ENCODE results near the gene SHROOM2.
"Not testable (repeated sequence)": the region's sequence is repeated elsewhere in the genome, so short reads cannot be mapped to it uniquely, and the experiment has no call there.

SHROOM2 gene, protein sequence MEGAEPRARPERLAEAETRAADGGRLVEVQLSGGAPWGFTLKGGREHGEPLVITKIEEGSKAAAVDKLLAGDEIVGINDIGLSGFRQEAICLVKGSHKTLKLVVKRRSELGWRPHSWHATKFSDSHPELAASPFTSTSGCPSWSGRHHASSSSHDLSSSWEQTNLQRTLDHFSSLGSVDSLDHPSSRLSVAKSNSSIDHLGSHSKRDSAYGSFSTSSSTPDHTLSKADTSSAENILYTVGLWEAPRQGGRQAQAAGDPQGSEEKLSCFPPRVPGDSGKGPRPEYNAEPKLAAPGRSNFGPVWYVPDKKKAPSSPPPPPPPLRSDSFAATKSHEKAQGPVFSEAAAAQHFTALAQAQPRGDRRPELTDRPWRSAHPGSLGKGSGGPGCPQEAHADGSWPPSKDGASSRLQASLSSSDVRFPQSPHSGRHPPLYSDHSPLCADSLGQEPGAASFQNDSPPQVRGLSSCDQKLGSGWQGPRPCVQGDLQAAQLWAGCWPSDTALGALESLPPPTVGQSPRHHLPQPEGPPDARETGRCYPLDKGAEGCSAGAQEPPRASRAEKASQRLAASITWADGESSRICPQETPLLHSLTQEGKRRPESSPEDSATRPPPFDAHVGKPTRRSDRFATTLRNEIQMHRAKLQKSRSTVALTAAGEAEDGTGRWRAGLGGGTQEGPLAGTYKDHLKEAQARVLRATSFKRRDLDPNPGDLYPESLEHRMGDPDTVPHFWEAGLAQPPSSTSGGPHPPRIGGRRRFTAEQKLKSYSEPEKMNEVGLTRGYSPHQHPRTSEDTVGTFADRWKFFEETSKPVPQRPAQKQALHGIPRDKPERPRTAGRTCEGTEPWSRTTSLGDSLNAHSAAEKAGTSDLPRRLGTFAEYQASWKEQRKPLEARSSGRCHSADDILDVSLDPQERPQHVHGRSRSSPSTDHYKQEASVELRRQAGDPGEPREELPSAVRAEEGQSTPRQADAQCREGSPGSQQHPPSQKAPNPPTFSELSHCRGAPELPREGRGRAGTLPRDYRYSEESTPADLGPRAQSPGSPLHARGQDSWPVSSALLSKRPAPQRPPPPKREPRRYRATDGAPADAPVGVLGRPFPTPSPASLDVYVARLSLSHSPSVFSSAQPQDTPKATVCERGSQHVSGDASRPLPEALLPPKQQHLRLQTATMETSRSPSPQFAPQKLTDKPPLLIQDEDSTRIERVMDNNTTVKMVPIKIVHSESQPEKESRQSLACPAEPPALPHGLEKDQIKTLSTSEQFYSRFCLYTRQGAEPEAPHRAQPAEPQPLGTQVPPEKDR (N-terminal part only)

DNA sequence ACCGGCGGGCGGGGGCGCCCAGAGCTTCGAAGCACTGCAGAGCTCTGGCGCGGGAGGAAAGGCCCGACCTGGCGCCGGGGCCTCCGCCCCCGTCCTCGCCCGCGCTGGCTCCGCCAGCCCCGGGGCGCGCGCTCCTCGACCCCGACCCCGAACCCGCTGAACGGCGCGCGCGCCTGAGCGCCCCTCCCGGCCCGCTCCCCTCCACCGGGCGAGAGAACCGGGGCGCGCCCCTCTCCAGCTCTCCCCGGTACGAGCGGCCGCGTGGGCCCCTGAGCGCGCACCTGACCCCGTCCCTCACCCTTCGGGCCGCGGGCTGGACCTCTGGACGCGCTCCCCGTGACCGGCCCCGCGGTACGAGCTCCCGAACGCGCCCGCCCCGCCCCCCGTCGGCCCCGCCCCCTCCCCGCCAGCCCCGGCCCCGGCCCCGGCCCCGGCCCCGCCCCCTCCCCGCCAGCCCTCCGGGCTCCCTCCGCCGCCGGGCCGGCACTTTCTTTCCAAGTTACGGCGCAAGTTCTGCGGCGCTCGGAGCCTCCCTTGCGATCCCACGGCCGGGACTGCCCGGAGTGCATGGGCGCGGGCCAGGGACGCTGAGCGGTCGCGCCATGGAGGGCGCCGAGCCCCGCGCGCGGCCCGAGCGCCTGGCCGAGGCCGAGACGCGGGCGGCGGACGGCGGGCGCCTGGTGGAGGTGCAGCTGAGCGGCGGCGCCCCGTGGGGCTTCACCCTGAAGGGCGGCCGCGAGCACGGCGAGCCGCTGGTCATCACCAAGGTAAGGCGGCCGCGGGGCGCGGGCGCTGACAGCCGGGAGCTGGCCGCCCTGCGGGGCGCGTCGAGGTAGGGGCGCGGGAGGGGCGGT, at the start of gene SHROOM2:
Gene SHROOM2, plus strand, starts transcription at position 486 of the 854 bp plus-strand sequence. Its CDS starts 117 bp downstream, at position 603.
- in situ Hi-C loops (cut with MboI; ENCODE audit: low pct_unique_long_range_greater_than_20kb, low sequenced_read_pairs): no loop called here
- DNase-seq: no peak

DNA sequence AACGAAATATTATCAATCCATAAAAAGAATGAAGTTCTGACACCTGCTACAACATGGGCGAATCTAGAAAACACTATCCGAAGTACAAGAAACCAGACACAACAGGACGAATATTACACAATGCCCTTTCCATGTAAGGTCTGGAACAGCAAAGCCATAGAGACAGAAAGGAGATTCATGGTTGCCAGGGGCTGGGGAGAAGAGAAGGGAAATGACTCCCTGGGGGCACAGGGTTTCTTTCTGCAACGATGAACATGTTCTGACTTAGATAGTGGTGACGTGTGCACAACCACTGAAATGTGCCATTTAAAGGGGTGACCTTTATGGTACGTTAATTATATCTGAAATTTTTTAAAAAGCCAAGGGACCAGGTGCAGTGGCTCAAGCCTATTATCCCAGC, 48.9 kb upstream of the SHROOM2 start:
- no peak for DNase-seq
- in situ Hi-C loops (cut with MboI; ENCODE audit: low pct_unique_long_range_greater_than_20kb, low sequenced_read_pairs): no loop called here

DNA sequence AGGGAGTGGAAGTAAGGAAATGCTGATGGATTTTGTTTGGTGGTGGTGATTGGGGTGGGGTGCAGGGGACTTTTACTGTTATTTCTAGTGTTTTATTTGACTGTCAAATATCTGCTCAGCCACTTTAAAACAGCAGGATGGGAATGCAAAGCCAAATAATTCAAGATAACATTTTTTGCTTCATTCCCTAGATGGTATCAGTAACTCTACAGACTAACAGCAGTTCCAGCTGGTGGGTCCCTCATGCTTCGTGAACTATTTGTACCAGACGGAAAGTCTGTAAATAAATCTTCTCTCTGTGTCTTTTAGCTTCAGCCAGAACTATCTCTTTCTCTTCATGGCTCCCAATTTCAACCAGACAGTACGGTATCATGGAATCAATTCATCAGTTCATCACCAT, 48.1 kb upstream of the SHROOM2 start:
- DNase-seq: no peak
- in situ Hi-C loops (cut with MboI; ENCODE audit: low pct_unique_long_range_greater_than_20kb, low sequenced_read_pairs): no loop called here

DNA sequence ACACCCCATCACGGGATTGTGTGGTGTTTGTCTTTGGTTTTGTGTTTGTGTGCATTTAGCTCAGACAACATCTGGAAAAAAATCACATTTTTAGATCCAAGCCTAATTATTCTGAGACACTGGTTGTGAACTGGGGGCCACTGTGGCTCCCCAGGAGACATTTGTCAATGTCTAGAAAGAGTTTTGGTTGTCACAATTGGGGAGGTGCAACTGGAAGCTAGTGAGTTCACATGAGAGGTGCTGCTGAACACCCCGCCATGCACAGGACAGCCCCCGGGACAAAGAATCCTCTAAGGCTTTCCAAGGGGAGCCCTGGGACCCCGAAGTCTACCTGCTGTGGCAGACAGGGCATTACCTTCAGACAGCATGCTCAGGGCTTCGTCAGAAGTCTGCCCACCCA, 47.1 kb upstream of the SHROOM2 start:
- DNase-seq: no peak
- in situ Hi-C loops (cut with MboI; ENCODE audit: low pct_unique_long_range_greater_than_20kb, low sequenced_read_pairs): no loop called here

DNA sequence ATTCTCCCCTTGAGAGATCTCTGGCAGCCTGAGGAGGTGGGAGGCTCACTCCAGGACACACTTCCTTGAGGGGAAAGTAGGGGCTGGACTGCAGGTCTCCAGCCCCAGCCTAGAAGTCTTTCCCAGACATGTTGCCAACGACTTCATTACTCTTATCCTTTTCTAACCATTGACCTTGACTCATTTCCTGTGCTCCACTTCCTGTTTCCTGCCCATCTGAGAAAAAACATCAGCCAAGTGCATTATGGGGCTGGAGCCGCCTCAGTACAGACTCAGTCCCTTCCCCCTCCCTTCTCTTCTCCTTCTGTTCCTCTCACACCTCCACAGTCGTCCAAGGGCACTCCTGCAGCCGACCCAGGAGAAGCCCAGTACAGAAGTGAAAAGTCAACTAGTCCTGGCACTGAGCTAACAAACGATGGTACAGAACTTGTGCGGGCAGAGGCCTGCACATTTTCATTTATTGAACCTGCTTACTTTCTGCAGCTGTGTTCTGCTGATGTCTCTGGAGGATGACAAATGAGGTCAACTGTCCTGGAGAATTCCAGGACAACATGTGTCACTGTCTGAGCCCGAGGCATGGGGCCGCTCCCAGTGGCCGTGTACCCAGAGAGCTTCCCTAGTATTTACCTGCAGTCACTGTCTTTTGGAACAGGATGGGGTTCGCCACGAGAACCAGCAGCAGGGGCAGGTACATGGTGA, 40.7 kb upstream of the SHROOM2 start:
- DNase-seq: peak; percentile 90
- in situ Hi-C loops (cut with MboI; ENCODE audit: low pct_unique_long_range_greater_than_20kb, low sequenced_read_pairs): no loop called here

DNA sequence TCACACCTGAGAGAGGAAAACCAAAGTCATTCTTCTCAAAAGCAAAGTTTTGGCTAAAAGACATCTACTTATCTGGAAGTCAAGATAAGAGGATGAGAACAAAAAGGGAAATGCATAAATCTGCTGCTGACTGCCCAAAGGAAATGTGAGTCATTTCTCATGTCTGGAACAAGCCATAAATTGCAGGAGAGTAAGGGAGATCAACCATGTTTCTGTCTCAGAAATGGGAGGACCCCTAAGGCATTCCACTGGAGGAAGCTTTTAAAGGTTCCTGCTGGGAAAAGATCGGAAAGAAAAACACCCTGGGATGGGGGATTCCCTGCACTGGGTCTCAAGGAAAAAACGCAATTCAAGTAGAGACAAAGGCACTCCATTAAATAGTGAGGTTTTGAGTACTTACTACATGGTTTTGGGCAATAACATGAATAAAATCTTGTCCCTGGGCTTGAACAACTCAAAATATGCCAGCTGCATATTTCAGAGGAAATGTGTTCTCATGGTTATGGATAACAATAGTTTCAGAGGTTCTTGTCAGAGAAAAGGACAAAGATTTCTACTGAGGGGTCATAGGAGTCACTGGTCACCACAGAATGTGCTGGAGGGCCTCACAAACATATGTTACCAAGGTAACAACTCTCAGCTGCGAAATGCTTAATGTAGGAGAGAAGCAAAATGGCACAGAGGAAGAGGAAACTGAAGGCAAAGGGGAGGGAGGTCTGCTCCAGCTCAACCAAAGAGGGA, 39.9 kb upstream of the SHROOM2 start:
- in situ Hi-C loops (cut with MboI; ENCODE audit: low pct_unique_long_range_greater_than_20kb, low sequenced_read_pairs): no loop called here

DNA sequence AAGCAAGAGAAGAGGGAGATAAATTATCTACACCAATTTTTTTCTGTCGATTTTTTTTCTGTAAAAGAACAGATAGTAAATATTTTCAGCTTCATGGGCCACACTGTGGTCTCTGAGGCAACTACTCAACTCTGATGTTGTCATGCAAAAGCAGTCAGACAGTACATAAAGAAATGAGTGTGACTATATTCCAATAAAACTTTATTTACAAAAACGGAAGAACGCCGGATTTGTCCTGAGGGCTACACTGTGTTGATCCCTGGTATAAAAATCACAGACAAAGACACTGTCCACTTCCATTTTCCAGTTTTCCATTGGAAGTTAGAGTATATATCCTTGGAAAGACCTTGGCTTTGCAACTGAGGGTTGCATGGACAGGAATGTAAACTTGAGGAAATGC, 38.6 kb upstream of the SHROOM2 start:
- DNase-seq: no peak
- in situ Hi-C loops (cut with MboI; ENCODE audit: low pct_unique_long_range_greater_than_20kb, low sequenced_read_pairs): no loop called here

More for the DNA sequence above, 39.9 kb upstream of the SHROOM2 start:
- peak; percentile 81 for DNase-seq

DNA sequence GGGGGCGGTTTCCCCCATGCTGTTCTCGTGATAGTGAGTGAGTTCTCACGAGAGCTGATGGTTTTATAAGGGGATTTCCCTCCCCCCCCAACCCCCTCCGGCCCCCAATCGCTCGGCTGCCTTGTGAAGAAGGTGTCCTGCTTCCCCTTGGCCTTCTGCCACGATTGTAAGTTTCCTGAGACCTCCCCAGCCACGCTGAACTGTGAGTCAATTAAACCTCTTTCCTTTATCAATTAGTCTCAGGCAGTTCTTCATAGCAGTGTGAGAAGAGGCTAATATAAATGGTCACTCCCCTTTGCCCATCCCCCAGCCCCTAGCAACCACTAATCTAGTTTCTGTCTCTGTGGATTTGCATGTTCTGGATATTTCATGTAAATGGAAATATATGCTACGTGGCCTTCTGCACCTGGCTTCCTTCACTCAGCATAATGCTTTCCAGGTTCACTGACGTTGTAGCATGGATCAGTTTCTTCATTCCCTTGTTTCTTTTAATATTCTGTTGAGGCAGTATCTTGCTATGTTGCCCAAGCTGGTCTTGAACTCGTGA, 37.0 kb upstream of the SHROOM2 start:
- DNase-seq: no peak
- in situ Hi-C loops (cut with MboI; ENCODE audit: low pct_unique_long_range_greater_than_20kb, low sequenced_read_pairs): no loop called here

DNA sequence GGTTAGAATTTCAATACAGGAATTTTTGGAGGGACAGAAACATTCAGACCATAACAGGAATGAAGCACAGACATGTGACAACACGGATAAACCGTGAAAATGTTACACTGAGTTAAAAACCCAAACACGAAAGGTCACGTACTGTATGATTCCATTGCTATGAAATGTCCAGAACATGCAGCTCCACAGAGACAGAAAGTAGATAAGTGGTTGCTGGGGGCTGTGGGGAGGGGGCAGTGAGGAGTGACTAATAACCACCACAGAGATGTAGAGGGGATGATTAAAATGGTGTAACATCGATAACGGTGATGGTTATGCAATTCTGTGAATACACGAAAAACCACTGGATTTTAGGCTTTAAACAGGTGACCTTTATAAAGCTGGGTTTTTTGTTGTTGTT, 28.9 kb upstream of the SHROOM2 start:
- no peak for DNase-seq
- in situ Hi-C loops (cut with MboI; ENCODE audit: low pct_unique_long_range_greater_than_20kb, low sequenced_read_pairs): no loop called here

DNA sequence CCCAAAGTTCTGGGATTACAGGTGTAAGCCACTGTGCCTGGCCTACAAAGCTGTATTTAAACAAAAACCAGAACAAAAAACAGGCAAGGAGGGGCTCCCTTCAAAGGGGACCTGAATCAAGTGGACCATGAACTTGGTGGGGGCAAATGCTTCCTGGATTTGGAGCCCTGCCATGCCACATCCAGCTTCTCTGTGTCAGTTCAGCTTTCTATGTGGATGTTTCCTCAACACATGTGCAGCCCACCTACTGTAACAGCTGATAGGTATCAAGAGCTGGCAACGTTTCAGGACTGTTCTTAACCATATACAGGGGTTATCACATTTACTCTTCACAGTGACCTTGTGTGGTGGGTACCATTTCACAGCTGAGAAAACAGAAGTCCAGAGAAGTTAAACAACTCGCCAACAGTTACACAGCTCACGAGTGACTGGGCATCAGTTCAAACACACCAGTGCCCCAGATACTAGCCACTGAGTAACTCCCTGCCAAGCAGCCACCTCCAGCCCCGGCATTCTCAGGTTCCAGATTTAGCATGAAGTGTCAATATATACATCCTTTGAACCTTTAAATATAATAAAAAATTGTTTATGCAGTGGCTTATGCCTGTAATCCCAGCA, 28.1 kb upstream of the SHROOM2 start:
- DNase-seq: no peak
- in situ Hi-C loops (cut with MboI; ENCODE audit: low pct_unique_long_range_greater_than_20kb, low sequenced_read_pairs): no loop called here

DNA sequence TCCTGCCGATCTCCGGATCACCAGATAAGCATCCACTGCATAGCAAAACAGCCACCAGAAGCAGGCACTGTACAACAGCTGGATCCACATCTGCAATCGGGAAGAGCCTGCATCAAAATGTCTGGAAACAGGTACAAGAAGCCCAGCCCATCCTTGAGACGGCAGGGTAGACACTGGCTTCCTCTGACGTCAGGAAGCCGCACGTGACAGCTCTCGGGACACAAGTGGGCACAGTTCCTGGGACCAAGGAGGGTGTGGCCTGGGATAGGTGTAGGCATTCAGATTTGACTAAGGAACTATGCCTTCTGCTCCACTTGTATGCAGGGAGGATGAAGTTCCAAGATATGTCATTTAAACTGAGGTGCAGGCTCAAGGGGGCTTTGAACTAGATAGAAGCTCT, 26.9 kb upstream of the SHROOM2 start:
- in situ Hi-C loops (cut with MboI; ENCODE audit: low pct_unique_long_range_greater_than_20kb, low sequenced_read_pairs): no loop called here

DNA sequence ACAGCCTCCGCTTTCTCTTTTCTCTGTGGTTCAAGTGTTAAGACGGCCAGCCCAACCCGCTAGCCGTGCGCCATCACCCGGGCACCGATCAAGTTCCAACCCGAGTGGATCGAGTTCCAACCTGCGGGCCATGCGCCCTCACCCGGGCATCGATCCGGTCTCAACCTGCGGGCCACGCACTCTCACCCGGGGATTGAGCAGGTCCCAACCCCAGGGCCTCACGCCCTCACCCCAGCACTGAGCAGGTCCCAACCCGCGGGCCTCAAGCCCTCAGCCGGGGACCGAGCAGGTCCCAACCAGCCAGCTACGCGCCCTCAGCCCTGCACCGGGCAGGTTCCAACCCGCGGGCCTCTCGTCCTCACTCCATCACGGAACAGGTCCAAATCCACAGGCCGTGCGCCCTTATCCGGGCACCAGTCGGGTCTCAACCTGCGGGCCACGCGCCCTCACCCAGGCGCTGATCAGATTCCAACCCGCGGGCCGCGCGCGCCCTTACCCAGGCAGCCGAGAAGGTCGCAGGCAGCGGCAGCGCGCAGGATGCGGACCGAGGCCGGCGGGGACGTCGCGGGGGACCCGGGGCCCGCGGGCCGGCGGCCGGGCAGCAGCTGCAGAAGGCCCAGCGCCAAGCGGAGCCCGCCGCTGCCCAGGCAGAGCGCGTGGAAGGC, 21.0 kb upstream of the SHROOM2 start:
- no peak for DNase-seq
- in situ Hi-C loops (cut with MboI; ENCODE audit: low pct_unique_long_range_greater_than_20kb, low sequenced_read_pairs): no loop called here

More for the DNA sequence above, 26.9 kb upstream of the SHROOM2 start:
- no peak for DNase-seq

DNA sequence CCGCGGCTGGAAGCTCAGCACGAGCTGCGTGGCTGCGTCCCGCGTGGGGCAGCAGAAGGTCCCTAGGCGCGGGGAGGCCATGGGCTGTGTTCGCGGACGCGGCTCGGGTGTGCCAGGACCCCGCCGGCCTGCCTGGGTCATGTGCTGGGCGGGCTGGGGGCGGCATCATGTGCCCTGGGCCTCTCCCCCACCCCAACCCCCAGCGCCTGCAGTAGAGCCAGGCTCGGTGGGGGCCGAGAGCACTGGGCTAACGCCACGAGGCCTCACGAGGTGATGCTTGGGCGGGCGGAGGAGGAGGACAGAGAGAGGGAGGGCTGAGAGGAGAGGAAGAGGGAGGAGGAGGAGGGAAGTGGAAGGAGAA, 20.5 kb upstream of the SHROOM2 start, which contains the start of gene GPR143:
Gene GPR143, minus strand, starts transcription at position 111 of the 361 bp plus-strand sequence. Its CDS starts 30 bp downstream, at position 81.
- DNase-seq: no peak
- in situ Hi-C loops (cut with MboI; ENCODE audit: low pct_unique_long_range_greater_than_20kb, low sequenced_read_pairs): no loop called here

DNA sequence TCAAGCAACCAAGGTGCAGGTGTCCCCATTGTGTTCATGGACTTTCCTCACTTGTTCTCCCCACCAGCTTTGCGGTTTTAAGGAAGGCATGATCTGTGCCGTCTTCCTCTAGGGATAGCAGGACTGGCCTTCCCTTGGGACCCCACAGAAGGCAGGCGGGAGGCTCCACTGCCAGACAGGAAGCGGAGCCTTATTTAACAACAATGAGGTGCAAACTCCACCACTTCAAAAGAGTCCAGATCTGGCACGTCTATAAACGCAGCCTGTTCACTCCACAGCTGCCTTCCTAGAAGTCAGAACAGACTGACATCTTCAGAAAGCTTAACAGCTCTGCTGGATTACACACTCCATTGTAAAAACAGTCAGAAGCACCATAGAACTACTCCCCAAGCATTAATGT, 18.9 kb upstream of the SHROOM2 start:
- no peak for DNase-seq
- in situ Hi-C loops (cut with MboI; ENCODE audit: low pct_unique_long_range_greater_than_20kb, low sequenced_read_pairs): no loop called here

DNA sequence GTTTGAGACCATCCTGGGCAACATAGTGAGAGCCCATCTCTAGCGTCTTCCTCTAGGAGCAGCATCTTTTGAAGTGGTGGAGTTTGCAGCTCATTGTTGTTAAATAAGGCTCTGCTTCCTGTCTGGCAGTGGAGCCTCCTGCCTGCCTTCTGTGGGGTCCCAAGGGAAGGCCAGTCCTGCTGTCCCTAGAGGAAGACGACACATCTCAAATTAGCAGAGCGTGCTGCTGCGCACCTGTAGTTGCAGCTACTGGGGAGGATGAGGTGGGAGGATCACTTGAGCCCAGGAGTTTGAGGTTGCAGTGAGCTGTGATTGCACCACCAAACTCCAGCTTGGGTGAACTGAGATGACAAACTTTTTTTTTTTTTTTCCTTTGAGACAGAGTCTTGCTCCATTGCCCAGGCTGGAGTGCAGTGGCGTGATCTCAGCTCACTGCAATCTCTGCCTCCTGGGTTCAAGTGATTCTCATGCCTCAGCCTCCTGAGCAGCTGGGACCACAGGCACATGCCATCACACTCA, 17.8 kb upstream of the SHROOM2 start:
- DNase-seq; in situ Hi-C loops (cut with MboI; ENCODE audit: low pct_unique_long_range_greater_than_20kb, low sequenced_read_pairs): not testable (repeated sequence)

DNA sequence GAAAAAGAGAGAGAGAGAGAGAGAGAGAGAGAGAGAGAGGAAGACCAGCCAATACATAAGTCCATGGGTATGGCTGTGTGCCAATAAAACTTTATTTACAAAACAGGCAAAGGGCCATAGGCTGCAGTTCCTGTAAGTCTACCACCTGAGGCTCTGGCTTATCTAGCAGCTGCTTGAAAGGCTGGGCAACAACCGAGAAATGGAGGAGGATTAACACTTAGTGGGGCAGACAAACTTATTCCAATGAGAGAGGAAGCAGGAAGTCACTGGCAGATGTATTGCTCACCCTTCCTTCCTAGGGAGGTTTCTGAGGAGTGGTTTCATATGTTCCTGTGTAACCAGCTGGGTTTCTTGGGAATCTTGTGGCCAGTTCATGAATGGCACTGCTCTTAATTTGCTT, 15.9 kb upstream of the SHROOM2 start:
- in situ Hi-C loops (cut with MboI; ENCODE audit: low pct_unique_long_range_greater_than_20kb, low sequenced_read_pairs): no loop called here
- peak; percentile 49 for DNase-seq
